BE2C (cell line): ENCODE measurements around the gene MT3.

ENCODE experiments used
- DNase-seq: peaks from one replicate; pipeline ENCODE4 v3.0.0-alpha.2; 2020
- H3K27me3 ChIP-seq: fragments of 250-450 bp; sonication (Bioruptor Pico); 2 replicates; pipeline ENCODE4 v1.5.1; 2020; ENCODE audit warnings: mild to moderate bottlenecking
- H3K36me3 ChIP-seq: fragments of 250-450 bp; sonication (Bioruptor Pico); 2 replicates; pipeline ENCODE4 v1.5.1; 2020; ENCODE audit warnings: mild to moderate bottlenecking
- H3K4me1 ChIP-seq: fragments of 250-450 bp; sonication (Bioruptor Pico); 2 replicates; pipeline ENCODE4 v1.5.1; 2020
- H3K4me3 ChIP-seq: 2 replicates; pipeline ENCODE4 v1.5.1; 2011; ENCODE audit warnings: low read depth, low read length
- H3K9me3 ChIP-seq: fragments of 250-450 bp; sonication (Bioruptor Pico); 2 replicates; pipeline ENCODE4 v1.5.1; 2020
- TF ChIP-seq, protein P1 (sequence below): IDR thresholded peaks from 2 replicates; pipeline ENCODE4 v1.5.1; 2012; ENCODE audit warnings: mild to moderate bottlenecking, low read depth, low read length

MT3 gene

DNA sequence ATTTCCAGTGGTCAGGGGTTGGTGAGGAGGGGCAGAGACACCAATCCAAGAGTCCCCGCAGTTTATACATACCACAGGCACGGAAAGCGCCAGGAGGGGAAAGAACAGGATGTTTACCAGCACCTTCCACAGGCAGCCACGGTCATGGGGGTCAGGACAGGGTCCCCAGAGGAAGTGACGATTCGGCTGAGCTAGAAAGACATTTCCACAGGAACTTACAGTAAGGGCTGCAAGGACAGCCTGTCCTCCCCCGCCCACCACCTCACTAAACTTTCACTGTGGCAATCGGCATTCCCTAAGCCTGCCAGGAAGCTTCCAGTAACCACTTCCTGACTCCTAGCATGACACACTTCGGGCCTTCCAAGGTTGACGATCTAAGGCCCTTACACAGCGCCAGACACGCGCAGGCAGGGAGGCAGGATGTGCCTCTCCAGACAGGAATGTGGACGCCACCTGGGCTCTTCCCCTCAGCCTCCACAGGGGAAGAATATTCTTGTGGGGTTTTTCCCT lies 17.8 kb downstream of the MT3 start:
- Histone ChIP-seq H3K27me3 (no peaks in the 10 kb centered on the region), H3K9me3 (no peaks in the 10 kb centered on the region), H3K4me3 (no peak overlapping the region), H3K4me1 (peaks cover 3% of the 10 kb centered on the region; the same call in 1 of the 2 replicates), H3K36me3 (no peaks in the 10 kb centered on the region)
- DNase-seq, result no peak
- TF ChIP-seq, protein P1, sequence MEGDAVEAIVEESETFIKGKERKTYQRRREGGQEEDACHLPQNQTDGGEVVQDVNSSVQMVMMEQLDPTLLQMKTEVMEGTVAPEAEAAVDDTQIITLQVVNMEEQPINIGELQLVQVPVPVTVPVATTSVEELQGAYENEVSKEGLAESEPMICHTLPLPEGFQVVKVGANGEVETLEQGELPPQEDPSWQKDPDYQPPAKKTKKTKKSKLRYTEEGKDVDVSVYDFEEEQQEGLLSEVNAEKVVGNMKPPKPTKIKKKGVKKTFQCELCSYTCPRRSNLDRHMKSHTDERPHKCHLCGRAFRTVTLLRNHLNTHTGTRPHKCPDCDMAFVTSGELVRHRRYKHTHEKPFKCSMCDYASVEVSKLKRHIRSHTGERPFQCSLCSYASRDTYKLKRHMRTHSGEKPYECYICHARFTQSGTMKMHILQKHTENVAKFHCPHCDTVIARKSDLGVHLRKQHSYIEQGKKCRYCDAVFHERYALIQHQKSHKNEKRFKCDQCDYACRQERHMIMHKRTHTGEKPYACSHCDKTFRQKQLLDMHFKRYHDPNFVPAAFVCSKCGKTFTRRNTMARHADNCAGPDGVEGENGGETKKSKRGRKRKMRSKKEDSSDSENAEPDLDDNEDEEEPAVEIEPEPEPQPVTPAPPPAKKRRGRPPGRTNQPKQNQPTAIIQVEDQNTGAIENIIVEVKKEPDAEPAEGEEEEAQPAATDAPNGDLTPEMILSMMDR, result no peak

DNA sequence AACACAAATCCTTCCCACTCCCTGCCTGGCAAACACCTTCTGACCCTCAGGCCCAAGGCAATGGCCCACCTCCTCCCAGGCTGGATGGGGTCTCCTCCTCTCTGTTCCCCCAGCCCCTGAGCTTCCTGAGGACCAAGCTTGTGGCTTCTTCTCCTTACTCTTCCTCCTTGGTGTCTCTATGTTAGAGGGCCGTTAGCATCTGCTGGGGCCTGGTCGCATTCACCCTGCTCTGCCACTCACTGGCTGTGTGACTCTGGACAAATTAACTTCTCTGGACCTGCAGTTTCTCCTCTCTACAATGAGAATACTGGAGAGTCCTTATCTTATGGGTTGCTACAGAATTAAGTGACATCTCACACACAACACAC lies 18.3 kb downstream of the MT3 start:
- TF ChIP-seq, protein P1, result no peak
- no peaks in the 10 kb centered on the region for H3K27me3 ChIP-seq
- no peak overlapping the region for H3K4me3 ChIP-seq

DNA sequence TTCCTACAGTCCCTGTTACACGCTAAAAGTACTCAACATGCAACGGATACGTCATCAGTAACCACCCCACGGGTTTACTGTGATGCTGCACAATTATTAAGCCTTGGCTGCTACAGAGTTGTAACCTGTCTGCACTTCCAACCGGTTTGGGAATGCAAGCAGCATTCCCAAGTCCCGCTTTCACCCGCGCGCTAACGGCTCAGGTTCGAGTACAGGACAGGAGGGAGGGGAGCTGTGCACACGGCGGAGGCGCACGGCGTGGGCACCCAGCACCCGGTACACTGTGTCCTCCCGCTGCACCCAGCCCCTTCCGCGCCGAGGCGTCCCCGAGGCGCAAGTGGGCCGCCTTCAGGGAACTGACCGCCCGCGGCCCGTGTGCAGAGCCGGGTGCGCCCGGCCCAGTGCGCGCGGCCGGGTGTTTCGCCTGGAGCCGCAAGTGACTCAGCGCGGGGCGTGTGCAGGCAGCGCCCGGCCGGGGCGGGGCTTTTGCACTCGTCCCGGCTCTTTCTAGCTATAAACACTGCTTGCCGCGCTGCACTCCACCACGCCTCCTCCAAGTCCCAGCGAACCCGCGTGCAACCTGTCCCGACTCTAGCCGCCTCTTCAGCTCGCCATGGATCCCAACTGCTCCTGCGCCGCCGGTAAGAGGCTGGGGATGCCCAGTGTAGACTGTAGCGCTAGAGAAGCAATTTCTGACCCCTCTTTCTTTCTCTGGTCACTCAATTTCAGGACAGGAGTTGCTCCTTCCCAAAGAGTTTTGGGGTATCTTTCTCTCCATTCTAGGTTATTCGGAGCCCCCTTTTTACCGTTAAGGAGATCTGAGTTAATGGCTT lies 18.9 kb downstream of the MT3 start, which contains the start of gene MT2A:
TSS of gene MT2A (plus strand) at position 542 of the 833 bp plus-strand sequence. CDS start at position 614, 72 bp downstream.
- no peaks in the 10 kb centered on the region for H3K27me3 ChIP-seq
- DNase-seq, result peak; percentile 96
- TF ChIP-seq, protein P1, result no peak
- H3K4me1 ChIP-seq, result peaks cover 3% of the 10 kb centered on the region; the same call in 1 of the 2 replicates
- peak within 1 kb of the TSS; percentile 63 for H3K4me3 ChIP-seq
- no peaks in the 10 kb centered on the region for H3K9me3 ChIP-seq
- H3K36me3 ChIP-seq, result no peaks in the 10 kb centered on the region

More for the DNA sequence above, 18.3 kb downstream of the MT3 start:
- no peak for DNase-seq
- no peaks in the 10 kb centered on the region for H3K9me3 ChIP-seq
- H3K36me3 ChIP-seq, result no peaks in the 10 kb centered on the region
- H3K4me1 ChIP-seq, result peaks cover 3% of the 10 kb centered on the region; the same call in 1 of the 2 replicates

DNA sequence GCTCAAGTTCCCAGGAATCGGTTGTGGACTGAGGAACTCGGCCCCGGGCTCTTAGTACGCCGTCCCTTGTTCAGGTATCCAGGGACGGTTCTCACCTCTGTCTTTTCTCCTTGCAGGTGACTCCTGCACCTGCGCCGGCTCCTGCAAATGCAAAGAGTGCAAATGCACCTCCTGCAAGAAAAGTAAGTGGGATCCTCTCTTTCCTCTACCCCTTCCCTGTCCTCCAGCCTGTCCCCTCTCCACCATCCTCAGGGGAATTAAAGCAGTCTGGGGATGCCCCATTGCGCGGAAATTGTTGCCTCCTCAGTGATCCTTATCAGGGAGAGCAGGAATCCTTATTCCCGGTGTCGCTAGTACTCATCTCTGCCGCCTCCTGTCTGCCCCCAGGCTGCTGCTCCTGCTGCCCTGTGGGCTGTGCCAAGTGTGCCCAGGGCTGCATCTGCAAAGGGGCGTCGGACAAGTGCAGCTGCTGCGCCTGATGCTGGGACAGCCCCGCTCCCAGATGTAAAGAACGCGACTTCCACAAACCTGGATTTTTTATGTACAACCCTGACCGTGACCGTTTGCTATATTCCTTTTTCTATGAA lies 19.6 kb downstream of the MT3 start:
- TF ChIP-seq, protein P1, result no peak
- no peaks in the 10 kb centered on the region for H3K36me3 ChIP-seq
- no peaks in the 10 kb centered on the region for H3K27me3 ChIP-seq
- DNase-seq, result no peak
- H3K4me3 ChIP-seq, result peak overlapping the region; percentile 63
- H3K4me1 ChIP-seq, result peaks cover 3% of the 10 kb centered on the region; the same call in 1 of the 2 replicates
- no peaks in the 10 kb centered on the region for H3K9me3 ChIP-seq

DNA sequence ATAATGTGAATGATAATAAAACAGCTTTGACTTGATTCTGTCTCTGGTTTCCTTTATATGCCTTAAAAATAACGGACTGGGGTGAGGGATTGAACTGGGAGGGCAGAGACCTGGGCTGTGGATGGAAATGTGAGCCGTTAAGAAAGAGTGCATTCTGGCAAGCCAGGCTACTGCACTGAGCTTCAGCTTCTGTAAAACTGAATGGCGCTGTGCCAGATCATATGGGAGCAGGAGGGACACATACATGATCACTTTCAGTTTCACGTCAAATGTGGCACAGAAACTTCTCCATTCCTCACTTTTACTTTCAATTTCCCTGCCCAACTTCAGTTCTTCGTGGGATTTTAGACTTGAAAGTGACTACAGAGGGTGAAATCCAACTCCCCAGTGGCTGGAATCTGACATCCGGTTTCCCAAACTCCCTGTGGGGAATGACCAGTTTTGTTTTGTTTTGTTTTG lies 20.2 kb downstream of the MT3 start:
- TF ChIP-seq, protein P1, result no peak
- no peaks in the 10 kb centered on the region for H3K9me3 ChIP-seq
- H3K36me3 ChIP-seq, result no peaks in the 10 kb centered on the region
- no peaks in the 10 kb centered on the region for H3K27me3 ChIP-seq
- peak overlapping the region; percentile 63 for H3K4me3 ChIP-seq
- peaks cover 3% of the 10 kb centered on the region; the same call in 1 of the 2 replicates for H3K4me1 ChIP-seq
- peak; percentile 64 for DNase-seq
